Stimulated activated CD4-positive, alpha-beta T cell treated with anti-CD3 and anti-CD28 coated beads, Interleukin-1b, Interleukin-23, amount 100 ng/mL, for 24 hours (primary cell): Measurements from ENCODE around the gene FXYD6.

Experiments used
- DNase-seq, 4 experiments: peaks; one replicate each; pipeline ENCODE4 v3.0.0-alpha.2; 2020; ENCODE audit warnings: low read depth in 4 of 4, low spot score in 1 of 4

Gene FXYD6

DNA sequence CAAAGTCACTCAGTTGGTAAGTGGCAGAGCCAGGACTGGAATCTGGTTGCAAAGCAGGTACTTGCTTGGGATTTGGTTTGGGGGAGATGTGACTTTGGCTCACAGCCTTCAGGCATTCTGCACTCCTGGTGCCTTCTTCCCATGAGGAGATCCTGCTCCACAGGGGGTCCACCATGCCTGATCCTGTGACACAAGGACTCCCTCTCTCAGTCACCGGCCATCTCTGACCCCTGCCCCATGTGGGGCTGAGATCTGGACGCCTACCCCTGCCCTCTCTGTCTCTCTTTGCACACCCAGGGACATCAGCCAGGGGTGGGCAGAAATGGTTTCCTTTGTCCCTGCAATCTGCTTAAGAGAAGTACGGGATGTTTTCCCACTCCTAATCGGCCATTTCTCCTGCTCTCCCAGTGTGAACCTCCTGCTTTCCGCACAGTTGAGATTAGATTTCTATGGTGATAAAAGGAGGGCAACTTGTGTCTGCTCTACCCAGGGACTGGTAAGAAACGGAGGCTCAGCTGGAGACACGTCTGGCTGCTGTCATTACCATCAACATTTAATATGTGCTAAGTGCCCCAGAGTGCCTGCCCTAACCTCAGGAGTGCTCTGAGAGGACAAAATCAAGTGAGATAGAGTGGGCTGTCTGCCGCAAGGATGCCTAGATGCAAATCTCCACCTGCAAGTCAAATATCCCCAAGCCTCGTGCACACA is 11.1 kb upstream of the FXYD6 start:
- no peak for DNase-seq

DNA sequence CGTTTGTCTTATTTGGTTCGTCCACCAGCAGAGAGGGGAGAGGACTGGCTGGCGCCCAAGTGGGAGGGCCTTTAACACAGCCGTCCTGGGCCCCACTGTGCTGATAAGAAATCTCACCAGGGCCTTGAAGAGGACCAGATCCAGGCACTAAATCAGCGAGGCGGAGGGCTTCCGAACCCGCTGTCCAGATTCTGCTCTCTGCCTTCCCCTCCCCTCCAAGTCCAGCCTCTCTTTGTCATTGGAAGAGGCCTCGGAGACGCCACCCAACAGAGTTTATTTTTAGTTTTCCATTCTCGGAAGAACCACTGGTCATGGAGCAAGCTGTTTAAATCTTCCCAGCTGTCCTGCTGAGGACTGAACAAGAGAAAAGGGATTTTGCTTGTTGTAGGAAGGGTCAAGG is 9.3 kb upstream of the FXYD6 start:
- DNase-seq: no peak

DNA sequence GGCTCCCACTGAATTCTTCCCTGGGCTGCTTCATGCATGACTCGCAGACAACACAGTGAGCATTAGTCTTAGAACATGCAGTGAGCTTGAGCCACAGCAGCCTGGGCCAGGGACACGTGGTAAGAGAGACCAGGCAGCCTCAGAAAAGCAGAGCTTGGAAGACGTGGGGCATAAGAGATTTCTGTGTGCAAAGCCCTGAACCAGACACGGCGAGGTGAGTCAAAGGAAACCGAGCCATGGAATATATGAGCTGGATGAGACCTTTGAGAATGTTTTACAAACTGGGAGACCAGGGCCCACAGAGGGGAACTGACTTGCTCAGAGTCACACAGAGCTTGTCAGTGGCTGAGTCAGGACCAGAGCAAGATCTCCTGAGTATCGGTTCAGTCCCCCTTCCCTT is 8.5 kb upstream of the FXYD6 start:
- peak in 1 of 4 experiments; percentile 7 for DNase-seq

DNA sequence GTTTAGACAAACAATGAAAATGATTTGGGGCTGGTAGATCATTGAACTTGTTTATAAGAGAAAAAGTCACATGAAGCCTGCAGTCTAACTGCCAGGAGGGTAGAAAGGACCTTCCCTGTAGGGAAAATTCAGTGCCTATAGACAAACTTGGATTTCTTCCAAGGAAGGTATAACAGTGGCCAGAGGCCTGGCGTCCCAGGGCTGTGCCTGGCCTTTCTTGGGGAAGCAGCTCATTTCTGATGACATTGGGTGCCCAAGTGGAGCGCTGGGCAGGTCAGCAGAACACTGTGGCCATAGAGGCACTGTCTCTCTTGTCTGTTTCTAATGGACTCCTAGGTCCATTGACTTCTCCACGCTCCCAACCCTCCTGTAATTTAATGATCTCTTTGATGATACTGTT is 6.6 kb upstream of the FXYD6 start:
- no peak for DNase-seq

DNA sequence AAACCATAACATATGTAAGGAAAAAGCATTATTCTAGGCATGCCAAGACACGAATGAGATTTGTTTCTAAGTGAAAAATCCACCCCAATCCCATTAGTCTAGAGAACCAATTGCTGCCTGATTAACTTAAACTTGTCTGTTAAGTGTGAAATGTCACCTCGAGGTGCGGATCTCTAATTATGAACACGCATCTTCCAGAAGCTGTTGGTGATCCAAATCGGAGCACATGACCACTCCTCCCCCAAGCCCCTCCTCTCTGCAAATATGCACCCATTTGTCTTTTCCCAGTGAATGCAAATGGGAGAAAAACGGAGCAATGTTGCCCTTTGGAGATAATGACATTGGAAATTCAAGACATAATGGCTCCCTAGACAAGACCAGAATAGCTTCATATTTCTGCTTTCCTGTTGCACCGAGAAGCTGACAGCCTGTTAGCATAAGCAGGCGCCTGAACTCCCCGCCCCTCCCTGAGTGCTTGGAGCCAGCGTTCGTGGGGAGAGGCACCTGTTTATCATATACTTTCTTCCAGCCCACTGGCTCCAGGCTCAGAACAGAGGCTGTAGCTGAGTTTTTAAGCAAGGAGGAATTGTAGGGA is 6.0 kb upstream of the FXYD6 start:
- no peak for DNase-seq

DNA sequence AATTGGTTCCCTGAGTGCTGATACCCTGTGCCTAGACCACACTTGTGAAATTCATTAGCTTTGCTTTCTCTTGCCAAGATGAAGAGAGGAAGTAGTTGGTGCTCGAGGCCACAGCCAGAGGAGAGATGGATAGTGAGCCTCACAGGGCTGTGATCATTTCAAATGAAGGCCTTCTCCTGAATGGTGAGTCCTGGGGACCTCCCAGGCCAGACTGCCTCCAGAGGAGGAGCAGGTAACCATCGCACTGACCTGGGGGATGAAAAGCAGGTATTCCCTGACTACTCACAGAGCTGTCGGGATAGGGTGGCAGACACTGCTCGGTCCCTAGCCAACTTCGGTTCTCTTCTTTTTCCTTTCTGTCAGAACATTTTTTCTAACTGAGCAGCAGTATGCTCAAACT is 4.8 kb upstream of the FXYD6 start:
- no peak for DNase-seq

DNA sequence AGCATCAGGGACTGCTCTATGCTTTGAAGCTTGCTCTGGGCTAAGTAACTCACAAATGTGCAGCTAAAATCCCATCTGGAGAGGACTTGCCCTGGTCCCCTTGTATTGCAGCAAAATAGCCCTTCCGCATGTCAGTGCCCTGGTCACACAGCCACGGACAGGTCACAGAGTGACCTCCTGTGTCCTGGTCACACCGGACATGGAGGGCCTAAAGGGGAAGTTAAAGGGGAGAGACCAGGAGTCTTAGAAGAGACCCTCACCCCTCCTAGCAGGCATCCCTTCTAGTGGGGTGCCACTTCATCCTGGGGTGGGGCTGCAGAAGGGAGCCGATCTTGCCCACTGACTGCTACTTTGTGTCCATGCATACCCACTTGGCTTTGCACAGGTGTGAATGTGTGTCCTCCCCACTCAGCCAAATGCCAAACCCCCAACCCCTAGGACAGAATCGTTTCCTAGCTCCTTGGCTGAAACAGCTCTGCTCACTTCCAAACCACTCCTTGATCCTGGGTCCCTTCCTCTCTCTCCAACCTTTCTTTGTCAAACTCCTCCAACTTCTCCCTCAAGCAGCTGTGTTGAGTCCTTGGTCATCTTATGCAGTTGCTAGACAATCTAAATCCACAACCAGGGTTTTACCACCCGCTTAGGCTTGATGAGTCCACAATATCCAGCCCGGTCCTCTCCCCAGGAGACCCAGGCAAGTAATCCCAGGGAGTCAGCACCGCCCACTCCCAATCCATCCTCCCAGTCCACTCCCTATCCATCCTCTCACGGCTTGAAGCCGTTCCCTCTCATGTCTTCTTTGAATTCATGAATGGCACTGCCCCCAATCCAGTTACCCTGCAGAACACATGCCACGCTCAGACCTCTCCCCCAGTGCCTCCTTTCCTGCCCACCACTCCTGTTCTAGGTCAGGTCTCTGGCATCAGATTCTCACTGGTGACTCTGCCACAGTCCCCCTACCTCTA is 3.3 kb upstream of the FXYD6 start:
- DNase-seq: no peak

DNA sequence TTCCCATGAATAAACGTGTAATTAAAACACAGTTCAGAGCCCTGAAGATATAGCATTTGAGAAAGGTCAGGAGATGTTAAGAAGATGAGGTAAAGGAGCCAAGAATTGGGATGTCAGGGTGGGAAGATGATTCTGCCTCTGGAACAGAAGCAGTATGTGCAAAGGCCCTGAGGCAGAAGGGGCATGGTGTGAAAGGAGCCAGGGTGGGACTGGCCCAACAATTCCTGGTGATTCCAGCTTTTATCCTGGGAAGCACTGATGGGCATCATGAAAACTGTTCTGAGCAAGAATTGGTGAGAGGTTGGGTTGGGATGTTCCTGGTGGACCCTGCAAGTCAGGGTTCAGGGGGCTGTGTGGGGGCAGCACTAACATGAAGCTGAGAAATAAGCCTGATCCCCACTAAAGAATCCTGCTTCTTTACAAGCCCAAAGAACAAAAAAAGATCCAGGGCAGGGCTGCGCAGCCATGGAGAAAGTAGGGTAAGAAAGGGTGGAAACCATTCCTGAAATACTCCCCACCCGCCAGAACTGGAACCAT is 2.5 kb upstream of the FXYD6 start:
- no peak for DNase-seq

DNA sequence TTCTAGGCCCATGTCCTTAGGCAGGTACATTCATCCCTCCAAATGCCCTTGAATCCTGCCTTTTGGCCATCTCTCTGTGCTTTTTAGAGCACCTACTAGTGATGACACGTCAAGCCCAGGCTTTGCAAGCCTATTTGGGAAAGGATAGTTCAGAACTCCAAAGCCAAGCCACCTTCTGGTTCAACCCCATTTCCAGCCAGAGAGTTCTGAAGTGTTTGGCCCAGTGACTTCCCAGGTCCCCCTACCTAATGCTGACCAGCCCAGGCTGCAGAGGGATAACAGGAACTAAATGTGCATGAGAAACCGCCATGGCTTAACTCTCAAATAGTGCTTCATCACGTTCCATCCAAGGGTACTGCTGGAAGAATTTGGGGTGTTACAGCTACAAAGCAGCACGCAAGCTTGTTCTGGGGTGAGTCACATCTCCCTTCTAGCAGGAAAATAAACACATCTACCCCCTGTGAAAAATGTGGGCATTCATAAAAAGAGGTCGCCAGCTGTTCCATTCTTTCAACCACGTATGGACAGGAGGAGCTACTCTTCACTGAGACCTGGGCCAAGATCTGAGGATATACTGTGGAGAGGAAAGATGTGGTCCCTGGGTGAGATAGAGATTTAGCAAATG is 2.0 kb upstream of the FXYD6 start:
- DNase-seq: no peak

DNA sequence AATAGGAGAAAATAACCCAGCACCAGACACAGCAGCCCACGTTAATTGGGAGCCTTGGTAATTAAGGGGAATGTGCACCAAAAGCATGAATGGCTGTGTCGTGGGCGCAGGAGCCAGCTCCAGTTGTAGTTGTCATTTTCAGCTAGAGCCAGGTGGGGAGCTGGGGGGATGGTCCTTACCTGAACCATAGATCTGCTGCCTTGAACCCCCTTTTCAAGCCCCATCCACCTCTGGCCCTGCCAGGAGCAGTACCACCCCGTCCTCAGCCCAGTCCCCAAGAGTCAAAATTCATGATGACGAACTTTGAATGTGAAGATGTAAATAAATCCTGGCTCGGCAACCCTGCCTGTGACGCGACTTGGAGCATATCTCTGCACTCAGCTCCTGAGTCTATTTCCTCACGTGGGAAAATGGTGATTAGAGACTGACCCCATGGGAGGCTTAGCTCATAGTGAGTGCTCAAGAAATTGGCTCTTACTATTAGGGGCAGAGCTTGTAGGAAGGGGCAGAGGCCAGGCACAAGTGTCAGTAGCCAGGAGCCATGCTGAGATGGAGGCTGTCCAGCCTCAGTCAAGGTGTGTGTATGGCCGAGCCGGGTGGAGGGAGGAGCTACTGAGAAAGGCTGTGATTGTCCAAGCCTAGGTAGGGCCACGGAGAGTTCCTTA is 794 bp upstream of the FXYD6 start:
- no peak for DNase-seq

DNA sequence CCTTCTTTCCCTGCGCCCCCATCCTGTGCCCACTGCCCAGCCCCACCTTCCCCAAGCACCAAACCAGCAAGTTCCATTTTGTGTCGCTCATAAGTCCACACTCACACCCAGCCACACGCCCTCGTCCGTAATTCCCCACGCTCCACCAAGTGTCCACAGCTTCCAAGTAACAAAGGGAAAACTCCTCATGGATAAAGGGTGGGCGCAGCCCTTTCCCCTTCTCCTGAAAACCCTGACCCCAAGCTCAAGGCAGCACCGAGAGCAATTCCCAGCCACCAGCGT is 458 bp downstream of the FXYD6 start:
- no peak for DNase-seq

DNA sequence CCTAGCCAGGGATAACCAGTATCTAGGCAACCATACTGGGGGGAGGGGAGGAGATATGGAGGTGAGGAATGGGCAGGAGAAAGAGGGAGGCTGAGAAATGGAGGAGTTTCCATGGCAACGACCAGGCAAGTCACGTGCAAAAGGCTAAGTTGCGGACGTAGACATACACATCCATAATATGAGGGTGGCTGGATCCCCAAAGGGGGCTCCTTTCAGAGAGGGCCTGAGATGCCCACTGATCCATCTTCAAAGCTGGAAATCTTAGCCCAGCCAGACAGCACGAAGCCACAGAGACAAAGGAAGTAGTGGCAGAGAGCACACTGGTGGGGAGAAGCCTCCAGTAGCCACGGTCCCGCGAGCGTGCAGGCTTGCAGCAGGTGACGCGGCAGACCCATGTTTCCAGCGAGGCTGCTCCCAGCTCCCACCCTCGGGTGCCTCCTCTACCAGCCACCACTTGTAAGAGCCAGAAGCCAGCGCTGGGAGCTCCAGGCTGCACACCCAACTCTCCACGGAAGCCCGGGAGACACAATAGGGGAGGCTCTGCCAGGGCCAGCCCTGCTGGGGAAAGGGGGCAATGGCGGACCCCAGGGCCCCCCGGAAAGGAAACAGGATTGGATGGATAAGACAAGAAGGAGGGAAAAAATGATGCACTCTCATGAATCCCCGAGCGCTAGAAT is 938 bp downstream of the FXYD6 start:
- no peak for DNase-seq

DNA sequence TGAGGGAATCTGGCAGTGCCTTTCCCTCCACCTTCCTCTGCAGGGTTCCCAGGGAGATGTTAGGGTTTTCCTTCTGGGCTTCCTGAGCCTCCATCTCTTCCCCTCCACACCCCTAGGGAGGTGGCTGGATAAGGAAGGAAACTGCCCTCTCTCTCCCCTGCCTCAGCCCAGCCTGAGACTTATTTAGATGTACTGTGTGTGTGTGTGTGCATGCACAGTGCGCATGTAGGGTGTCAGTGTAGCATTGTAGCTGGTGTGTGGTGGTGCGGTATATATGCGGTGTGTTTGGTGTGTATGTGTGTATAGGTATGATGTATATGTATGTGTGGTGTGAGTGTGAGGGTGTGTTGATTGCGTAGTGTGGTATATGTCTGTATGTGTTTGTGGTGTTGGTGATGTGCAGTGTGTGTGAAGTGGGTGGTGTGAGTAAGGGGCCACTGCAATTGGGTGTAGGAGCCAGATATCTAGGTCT is 1.5 kb downstream of the FXYD6 start:
- no peak for DNase-seq

DNA sequence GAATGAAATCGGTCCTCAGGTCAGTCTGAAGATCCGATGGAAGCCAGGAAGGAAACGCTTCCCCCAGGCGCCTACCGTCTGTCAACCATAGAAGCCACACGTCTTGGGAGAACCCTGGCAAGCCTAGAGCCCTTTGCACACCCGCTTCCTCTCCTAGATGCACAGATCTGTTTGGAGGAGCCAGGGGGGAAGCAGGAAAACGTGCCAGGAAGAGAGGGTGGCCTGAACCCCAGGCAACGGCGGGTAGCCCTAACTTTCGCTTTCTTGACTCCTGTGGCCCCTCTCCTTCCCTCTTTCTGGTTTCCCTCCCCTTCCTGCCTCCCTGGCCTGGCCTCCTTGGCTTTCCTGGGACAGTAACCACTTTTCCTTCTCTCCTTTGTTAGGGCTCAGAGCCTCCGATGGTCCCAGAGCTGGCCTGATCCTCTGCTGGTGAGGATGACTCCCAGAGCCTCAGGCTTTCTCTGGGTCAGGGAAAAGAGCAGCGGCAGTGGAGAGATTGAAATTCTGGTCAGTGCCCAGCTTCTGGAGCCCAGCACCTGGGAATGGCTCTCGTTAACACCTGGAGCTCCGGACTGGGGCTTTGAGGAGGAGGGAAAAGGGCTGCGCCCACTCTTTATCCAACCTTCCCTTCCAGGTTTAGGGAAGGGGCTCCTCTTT is 2.1 kb downstream of the FXYD6 start:
- no peak for DNase-seq

DNA sequence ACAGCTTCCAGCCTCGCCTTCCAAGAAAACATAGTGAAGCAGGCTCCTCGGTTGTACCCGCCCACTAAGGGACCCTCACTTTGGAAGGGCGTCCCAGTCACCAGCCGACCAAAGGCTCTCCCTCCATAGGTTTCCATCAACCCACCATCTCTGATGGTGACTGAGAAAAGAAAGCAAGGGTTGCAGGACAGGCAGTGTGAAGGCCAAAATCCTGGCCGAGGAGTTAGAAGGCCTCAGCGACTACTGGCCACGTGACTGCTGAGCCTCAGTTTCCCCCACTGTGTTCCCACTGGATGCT is 2.7 kb downstream of the FXYD6 start:
- no peak for DNase-seq

DNA sequence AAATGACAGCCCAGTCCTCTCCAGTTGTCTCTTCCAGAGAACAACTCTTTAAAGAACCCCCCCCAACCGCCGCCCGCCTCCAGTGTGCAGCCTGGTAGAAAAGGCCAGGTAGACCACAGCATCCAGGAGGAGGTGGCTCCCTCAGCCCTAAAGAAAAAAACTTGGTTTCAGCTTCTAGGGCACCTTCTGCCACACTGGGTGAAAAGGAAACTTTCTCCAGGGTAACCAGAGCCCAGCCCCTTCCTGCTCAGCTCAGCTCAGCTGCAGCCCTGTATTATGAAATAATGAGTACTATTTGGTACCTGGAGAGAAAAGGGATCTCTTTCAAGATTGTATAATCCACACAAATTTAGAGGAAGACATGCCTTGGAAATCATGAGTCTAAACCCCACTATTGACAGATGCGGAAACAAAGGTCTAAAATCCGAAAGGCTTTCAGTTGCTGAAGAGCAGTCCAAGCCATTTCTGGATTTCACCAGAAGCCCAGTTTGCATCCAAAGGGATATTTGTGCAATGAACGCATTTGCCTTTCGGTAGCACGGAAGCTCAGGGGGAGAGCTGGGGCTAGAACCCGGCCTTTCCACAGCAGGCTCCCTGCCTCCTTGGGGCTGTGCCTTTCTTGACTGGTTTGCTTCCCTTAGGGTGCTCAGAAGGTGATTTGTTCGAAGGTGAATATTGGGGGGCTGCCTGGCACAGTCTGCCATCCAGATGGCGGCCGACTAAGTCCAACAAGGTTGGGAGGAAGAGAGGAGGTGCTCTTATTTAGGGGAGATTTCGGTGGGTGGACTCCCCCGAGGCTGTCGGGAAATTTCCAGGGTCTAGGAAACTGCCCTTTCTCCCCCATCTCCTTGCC is 3.3 kb downstream of the FXYD6 start:
- DNase-seq: no peak

DNA sequence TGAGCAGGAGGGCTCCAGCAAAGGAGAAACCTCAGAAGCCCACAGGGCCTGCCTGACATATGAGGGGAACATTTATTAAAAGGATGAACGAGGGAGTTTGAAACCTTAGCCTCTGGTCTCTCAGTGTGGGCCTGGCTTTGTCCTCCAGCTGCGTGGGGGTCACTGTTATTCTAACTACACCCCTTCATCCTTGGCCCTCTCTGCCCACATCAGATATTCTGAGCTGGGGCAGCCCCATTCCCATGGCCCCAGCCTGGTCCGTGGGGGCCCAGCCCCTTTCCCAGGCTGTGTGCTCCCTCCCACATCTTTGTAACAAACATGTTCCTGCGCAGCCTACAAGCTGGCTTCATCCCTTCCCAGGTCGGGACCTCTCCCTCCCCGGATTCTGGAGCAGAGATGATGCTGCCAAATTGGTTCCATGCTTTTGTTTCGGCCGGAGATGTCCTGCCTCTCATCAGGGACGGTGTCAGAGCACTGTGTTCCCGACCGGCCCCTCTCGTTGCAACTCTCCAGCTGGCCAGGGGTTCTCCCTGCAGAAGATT is 4.0 kb downstream of the FXYD6 start:
- DNase-seq: no peak

DNA sequence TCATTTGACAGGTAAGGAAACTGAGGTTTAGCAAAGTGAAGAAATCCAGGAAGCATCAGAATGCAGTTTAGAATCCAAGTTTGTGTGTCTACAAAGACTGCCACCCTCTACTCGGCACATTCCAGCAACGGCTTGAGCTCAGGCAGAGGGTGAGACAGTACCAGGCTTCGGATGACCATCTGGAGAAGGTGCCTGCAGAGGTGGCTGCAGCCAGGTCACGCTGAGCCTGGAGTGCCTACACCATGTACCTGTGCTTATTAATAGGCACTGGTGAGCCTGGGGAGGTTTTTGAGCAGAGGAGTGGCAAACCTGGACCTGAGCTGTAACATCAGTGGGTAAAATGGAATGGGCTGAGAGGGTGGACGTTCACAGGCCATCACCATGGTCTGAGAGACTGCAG is 4.7 kb downstream of the FXYD6 start:
- DNase-seq: no peak

DNA sequence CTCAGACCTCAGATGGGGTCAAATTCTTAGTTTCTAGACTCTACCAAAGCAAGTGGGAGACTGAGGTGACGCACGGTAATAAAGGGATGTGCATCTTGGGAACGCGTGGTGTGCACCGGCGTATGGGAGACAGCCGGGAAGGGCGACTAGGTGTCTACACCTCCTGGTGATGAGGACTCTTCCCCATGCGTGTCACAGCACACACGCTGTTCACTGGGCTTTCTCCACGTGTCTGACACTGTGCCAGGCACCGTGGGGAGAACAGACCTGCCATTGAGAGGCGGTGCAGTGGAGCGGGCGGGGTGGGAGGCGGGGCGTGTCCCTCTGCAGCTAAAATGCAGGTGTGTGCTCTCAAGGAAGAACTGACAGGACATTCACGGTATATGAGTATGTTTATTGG is 5.3 kb downstream of the FXYD6 start:
- DNase-seq: no peak
